SK-N-SH treated with all-trans-retinoic acid at 6 μM for 48 hours (cell line): ENCODE results near the gene HLA-DRB5.

Experiments used
- BACH2 ChIP-seq: fragments of 250-450 bp; sonication (Bioruptor Pico); IDR thresholded peaks from 2 replicates; pipeline ENCODE4 v1.9.0; 2021; ENCODE audit warnings: mild to moderate bottlenecking, borderline replicate concordance
- GLIS3 ChIP-seq: fragments of 250-450 bp; sonication (Bioruptor Pico); IDR thresholded peaks from 2 replicates; pipeline ENCODE4 v1.5.0; 2020; ENCODE audit warnings: mild to moderate bottlenecking, moderate library complexity
- ISL1 ChIP-seq: fragments of 250-450 bp; sonication (Bioruptor Pico); IDR thresholded peaks from 2 replicates; pipeline ENCODE4 v2.1.2; 2022; ENCODE audit warnings: mild to moderate bottlenecking, moderate library complexity
- OSR1 ChIP-seq: fragments of 250-450 bp; sonication (Bioruptor Pico); IDR thresholded peaks from 2 replicates; pipeline ENCODE4 v1.8.0; 2022; ENCODE audit warnings: moderate library complexity, mild to moderate bottlenecking, inconsistent platforms
- PPARA ChIP-seq: fragments of 250-450 bp; sonication (Bioruptor Pico); IDR thresholded peaks from 2 replicates; pipeline ENCODE4 v1.5.0; 2020; ENCODE audit warnings: mild to moderate bottlenecking, borderline replicate concordance
- RARB ChIP-seq: fragments of 250-450 bp; sonication (Bioruptor Pico); IDR thresholded peaks from 2 replicates; pipeline ENCODE4 v1.8.0; 2021; ENCODE audit warnings: mild to moderate bottlenecking, moderate library complexity
- ZFP30 ChIP-seq: fragments of 450-650 bp; formaldehyde crosslinking; IDR thresholded peaks from 2 replicates; pipeline ENCODE4 v1.5.0; 2022; ENCODE audit warnings: mild to moderate bottlenecking, moderate library complexity
- ZNF565 ChIP-seq: fragments of 450-650 bp; formaldehyde crosslinking; conservative IDR thresholded peaks from 2 replicates; pipeline ENCODE4 v1.5.0; 2020; ENCODE audit warnings: low read depth, mild to moderate bottlenecking, moderate library complexity
- ZNF8 ChIP-seq: fragments of 450-650 bp; formaldehyde crosslinking; IDR thresholded peaks from 2 replicates; pipeline ENCODE4 v1.5.0; 2020; ENCODE audit warnings: mild to moderate bottlenecking, moderate library complexity
- TF ChIP-seq, protein P1 (sequence below): fragments of 250-450 bp; sonication (Bioruptor Pico); IDR thresholded peaks from 2 replicates; pipeline ENCODE4 v1.8.0; 2020; ENCODE audit warnings: mild to moderate bottlenecking, moderate library complexity, borderline replicate concordance
- TF ChIP-seq, protein P2 (sequence below): fragments of 250-450 bp; sonication (Bioruptor Pico); IDR thresholded peaks from 2 replicates; pipeline ENCODE4 v1.8.0; 2021; ENCODE audit warnings: low read depth, mild to moderate bottlenecking, moderate library complexity, borderline replicate concordance
- TF ChIP-seq, protein P3 (sequence below): fragments of 250-450 bp; sonication (Bioruptor Pico); IDR thresholded peaks from 2 replicates; pipeline ENCODE4 v1.5.1; 2021; ENCODE audit warnings: mild to moderate bottlenecking, moderate library complexity

DNA sequence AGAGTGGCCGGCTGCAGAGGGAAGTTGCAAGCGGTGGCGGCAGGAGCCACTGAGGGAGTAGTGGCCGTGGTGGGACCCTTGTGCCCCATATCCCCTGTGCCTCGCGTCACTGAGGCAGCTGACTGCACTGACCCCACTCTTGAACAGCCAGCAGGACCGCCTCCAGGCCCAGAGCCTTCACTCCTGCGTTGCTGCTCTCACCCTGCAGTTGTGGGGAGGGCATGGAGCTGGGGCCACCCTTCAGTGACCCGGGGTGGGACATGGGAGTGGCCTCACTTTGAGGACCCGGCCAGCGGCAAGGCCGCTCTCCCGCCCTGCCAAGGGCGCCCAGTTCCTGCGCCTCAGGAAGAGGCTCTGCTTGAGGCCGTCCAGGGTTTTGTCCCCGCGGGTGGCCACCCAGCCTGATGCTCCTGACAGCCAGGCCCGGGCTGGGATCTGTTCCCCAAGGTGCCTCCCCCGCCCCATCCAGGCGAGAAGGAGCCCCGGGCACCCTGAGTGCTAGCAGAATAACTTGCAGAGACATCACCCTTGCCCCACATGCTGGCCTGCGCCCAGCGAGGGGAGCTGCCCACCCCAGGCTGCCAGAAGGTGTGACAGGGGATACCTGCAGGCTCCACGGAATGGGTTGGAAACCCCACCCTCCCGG, 46.0 kb downstream of the HLA-DRB5 start:
- TF ChIP-seq OSR1 (no peak), PPARA (no peak), GLIS3 (CRISPR knock-in tag) (no peak), RARB (no peak), BACH2 (no peak), ZNF8 (CRISPR knock-in tag) (no peak), ISL1 (CRISPR knock-in tag) (no peak), ZNF565 (CRISPR knock-in tag) (no peak), ZFP30 (no peak)
- TF ChIP-seq, protein P1, sequence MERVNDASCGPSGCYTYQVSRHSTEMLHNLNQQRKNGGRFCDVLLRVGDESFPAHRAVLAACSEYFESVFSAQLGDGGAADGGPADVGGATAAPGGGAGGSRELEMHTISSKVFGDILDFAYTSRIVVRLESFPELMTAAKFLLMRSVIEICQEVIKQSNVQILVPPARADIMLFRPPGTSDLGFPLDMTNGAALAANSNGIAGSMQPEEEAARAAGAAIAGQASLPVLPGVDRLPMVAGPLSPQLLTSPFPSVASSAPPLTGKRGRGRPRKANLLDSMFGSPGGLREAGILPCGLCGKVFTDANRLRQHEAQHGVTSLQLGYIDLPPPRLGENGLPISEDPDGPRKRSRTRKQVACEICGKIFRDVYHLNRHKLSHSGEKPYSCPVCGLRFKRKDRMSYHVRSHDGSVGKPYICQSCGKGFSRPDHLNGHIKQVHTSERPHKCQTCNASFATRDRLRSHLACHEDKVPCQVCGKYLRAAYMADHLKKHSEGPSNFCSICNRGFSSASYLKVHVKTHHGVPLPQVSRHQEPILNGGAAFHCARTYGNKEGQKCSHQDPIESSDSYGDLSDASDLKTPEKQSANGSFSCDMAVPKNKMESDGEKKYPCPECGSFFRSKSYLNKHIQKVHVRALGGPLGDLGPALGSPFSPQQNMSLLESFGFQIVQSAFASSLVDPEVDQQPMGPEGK (CRISPR knock-in tag), result no peak
- TF ChIP-seq, protein P2, sequence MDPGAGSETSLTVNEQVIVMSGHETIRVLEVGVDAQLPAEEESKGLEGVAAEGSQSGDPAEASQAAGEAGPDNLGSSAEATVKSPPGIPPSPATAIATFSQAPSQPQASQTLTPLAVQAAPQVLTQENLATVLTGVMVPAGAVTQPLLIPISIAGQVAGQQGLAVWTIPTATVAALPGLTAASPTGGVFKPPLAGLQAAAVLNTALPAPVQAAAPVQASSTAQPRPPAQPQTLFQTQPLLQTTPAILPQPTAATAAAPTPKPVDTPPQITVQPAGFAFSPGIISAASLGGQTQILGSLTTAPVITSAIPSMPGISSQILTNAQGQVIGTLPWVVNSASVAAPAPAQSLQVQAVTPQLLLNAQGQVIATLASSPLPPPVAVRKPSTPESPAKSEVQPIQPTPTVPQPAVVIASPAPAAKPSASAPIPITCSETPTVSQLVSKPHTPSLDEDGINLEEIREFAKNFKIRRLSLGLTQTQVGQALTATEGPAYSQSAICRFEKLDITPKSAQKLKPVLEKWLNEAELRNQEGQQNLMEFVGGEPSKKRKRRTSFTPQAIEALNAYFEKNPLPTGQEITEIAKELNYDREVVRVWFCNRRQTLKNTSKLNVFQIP (CRISPR knock-in tag), result no peak
- TF ChIP-seq, protein P3, sequence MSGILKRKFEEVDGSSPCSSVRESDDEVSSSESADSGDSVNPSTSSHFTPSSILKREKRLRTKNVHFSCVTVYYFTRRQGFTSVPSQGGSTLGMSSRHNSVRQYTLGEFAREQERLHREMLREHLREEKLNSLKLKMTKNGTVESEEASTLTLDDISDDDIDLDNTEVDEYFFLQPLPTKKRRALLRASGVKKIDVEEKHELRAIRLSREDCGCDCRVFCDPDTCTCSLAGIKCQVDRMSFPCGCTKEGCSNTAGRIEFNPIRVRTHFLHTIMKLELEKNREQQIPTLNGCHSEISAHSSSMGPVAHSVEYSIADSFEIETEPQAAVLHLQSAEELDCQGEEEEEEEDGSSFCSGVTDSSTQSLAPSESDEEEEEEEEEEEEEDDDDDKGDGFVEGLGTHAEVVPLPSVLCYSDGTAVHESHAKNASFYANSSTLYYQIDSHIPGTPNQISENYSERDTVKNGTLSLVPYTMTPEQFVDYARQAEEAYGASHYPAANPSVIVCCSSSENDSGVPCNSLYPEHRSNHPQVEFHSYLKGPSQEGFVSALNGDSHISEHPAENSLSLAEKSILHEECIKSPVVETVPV (CRISPR knock-in tag), result no peak
